ENCODE data around the gene SLC7A8. TPM values are rescaled to one million over a fixed set of nuclear protein-coding genes. Genes with fewer than 3 reads are reported as not detected.

SLC7A8 gene
- total and polyA plus RNA-seq, 8 donors: 1.2 to 102 (median 32.0) TPM

DNA sequence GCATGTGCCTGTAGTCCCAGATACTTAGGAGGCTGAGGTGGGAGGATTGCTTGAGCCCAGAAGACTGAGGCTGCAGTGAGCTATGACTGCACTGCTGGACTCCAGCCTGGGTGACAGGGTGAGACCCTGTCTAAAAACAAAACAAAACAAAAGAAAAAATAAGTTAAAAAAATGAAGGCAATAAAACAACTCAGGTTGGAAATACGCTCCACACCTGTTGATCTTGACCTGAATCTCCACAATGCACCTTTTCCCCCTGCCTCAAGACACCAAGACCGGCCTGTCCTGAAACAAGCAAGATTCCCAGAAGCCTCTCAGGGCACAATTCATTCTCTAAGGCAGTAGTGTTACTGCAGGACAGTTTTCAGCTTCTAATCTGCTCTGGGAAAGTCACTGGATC is 43.6 kb downstream of the SLC7A8 start:
- no peak for TF ChIP-seq POLR2A (IDR thresholded peaks at IDR 0.05)
- no peak for TF ChIP-seq EP300 (IDR thresholded peaks at IDR 0.05)
- TF ChIP-seq, protein P1, sequence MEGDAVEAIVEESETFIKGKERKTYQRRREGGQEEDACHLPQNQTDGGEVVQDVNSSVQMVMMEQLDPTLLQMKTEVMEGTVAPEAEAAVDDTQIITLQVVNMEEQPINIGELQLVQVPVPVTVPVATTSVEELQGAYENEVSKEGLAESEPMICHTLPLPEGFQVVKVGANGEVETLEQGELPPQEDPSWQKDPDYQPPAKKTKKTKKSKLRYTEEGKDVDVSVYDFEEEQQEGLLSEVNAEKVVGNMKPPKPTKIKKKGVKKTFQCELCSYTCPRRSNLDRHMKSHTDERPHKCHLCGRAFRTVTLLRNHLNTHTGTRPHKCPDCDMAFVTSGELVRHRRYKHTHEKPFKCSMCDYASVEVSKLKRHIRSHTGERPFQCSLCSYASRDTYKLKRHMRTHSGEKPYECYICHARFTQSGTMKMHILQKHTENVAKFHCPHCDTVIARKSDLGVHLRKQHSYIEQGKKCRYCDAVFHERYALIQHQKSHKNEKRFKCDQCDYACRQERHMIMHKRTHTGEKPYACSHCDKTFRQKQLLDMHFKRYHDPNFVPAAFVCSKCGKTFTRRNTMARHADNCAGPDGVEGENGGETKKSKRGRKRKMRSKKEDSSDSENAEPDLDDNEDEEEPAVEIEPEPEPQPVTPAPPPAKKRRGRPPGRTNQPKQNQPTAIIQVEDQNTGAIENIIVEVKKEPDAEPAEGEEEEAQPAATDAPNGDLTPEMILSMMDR (IDR thresholded peaks at IDR 0.05): no peak
- TF ChIP-seq POLR2AphosphoS5 (IDR thresholded peaks at IDR 0.05): no peak
- intact Hi-C loops (cut with DNase I; ENCODE audit: low total_unique reads): no loop called here
- no peak for DNase-seq
- H3K9me3 ChIP-seq: no peaks in the 10 kb centered on the region
- no peaks in the 10 kb centered on the region for H3K27me3 ChIP-seq
- peaks cover 16 to 74% (median 37%) of the 10 kb centered on the region in 4 donors for H3K4me1 ChIP-seq
- H3K4me3 ChIP-seq: no peak overlapping the region
- peaks cover 25 to 70% (median 57%) of the 10 kb centered on the region in 4 donors for H3K36me3 ChIP-seq
- WGBS, 5 donors: 89 to 95% (median 94%) methylated on average over 2 of the region's 2 CpGs
- peak overlapping the region in 3 of 5 donors; percentile 1 to 93 (median 47) for H3K27ac ChIP-seq

DNA sequence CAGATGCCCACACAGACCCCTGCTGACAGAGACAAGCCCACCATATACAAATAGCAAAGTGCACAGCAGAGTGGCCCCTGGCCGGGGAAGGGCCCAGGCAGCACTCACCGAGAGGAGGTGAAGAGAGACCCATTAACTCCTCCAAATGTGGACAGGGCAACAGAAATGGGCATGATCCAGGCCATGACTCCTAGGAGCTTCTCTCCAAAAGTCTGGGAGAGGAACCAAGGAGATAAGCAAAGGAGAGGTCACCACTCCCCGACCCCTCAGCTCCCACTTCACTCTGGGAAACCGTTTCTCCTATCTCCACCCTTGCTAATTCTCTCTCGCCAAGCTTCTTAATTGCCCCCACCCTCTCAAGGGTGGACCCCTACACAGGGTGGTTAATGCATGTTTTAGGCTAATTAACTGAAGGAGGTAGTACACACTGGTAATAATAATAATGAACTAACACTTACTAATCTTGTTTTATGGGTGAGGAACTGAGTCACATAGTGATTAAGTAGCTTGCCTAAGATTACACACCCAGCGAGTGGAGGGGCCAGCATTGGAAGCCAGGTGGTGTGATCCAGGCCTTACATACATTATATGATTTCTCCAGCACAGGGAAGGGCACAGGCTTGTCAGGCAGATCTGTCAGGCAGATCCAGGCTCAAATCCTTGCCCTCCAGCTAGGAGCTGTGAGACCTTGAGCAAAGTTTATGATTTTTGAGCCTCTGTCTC is 45.5 kb downstream of the SLC7A8 start:
- intact Hi-C loops (cut with DNase I; ENCODE audit: low total_unique reads): no loop called here
- 46 to 75% (median 54%) methylated on average over 6 of the region's 6 CpGs for WGBS, 5 donors
- Histone ChIP-seq H3K36me3 (peaks cover 25 to 70% (median 62%) of the 10 kb centered on the region in 4 donors), H3K4me1 (peaks cover 16 to 59% (median 31%) of the 10 kb centered on the region in 4 donors), H3K4me3 (no peak overlapping the region), H3K27me3 (no peaks in the 10 kb centered on the region), H3K9me3 (no peaks in the 10 kb centered on the region), H3K27ac (peak overlapping the region; percentile 39 to 93 (median 51))
- DNase-seq: peak in 1 of 2 donors; percentile 57
- TF ChIP-seq, protein P1 (IDR thresholded peaks at IDR 0.05): no peak
- TF ChIP-seq EP300 (IDR thresholded peaks at IDR 0.05) (no peak), POLR2A (IDR thresholded peaks at IDR 0.05) (no peak), POLR2AphosphoS5 (IDR thresholded peaks at IDR 0.05) (peak in 1 of 3 donors; percentile 27)

DNA sequence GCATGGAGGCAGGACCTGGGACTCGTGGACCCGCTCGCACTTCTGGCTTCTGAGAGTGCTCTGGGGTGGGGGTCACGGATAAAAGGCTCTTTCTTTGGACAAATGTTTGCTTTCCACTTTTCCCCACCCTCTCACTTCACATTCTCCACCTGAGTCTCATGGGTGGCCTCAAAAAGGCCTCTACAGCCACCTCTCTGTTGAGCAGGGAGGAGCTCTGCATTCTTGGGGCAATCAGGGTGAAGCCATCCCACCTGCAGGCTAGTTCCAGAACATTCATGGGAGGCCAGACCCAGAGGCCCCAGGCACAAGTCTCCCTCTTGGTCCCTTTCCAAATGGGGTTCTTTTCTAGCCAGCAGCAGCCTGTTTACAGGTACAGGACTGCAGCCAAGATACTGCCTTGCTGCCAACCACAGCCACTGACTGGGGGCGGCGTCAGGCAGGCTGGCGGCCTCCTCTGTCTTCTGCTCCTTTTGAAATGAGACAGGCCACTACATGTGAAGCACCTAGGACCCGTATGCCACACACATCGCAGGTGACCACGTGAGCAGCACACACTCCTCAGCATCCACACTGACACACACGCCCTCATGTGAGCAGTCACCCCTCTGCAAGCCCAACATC is 46.2 kb downstream of the SLC7A8 start:
- peak overlapping the region; percentile 39 to 93 (median 49) for H3K27ac ChIP-seq
- H3K9me3 ChIP-seq: no peaks in the 10 kb centered on the region
- H3K4me1 ChIP-seq: peaks cover 16 to 52% (median 24%) of the 10 kb centered on the region in 4 donors
- H3K4me3 ChIP-seq: no peak overlapping the region
- H3K36me3 ChIP-seq: peaks cover 25 to 70% (median 61%) of the 10 kb centered on the region in 4 donors
- TF ChIP-seq POLR2AphosphoS5 (IDR thresholded peaks at IDR 0.05) (no peak), POLR2A (IDR thresholded peaks at IDR 0.05) (no peak), EP300 (IDR thresholded peaks at IDR 0.05) (no peak)
- TF ChIP-seq, protein P1 (IDR thresholded peaks at IDR 0.05): no peak
- no peaks in the 10 kb centered on the region for H3K27me3 ChIP-seq
- DNase-seq: peak in 1 of 2 donors; percentile 71
- intact Hi-C loops (cut with DNase I; ENCODE audit: low total_unique reads): no loop called here
- WGBS, 5 donors: 34 to 68% (median 54%) methylated on average over 10 to 11 of the region's 11 CpGs

DNA sequence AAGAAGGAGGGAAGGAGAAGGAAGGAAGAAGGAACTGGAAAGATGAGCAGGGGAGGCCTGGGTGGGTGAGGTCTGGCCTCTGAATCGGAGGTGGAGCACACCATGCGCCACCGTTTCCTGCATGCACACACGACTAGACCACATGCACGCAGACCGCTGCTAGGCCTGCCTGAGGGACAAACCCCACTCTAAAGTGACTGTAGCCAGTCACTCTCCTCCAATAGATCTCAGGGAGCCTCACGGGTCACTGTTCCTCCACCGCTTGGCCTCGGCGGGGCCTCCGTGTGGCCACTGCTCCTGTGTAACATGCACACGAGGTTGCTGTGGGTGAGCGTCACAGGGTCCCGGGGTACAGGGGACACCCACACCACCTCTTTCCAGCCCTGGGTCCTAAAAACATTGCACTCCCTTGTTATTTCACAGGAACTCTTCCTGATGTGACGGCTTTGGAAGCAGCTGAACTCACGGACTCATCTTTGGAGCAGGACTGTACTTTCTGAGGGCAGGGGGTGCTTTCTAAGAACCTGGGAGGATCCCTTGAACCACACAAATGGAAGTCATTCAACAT is 46.8 kb downstream of the SLC7A8 start:
- H3K27ac ChIP-seq: peak overlapping the region in 1 of 5 donors; percentile 93
- no peaks in the 10 kb centered on the region for H3K27me3 ChIP-seq
- TF ChIP-seq POLR2A (IDR thresholded peaks at IDR 0.05) (no peak), POLR2AphosphoS5 (IDR thresholded peaks at IDR 0.05) (no peak), EP300 (IDR thresholded peaks at IDR 0.05) (no peak)
- TF ChIP-seq, protein P1 (IDR thresholded peaks at IDR 0.05): no peak
- H3K4me1 ChIP-seq: peaks cover 13 to 45% (median 20%) of the 10 kb centered on the region in 4 donors
- intact Hi-C loops (cut with DNase I; ENCODE audit: low total_unique reads): no loop called here
- DNase-seq: no peak
- H3K9me3 ChIP-seq: no peaks in the 10 kb centered on the region
- 88 to 95% (median 92%) methylated on average over 16 of the region's 16 CpGs for WGBS, 5 donors
- no peak overlapping the region for H3K4me3 ChIP-seq
- H3K36me3 ChIP-seq: peaks cover 25 to 75% (median 68%) of the 10 kb centered on the region in 4 donors
